Parathyroid adenoma (tissue), 2 donors: ENCODE results near the gene GRAMD1B.

Source experiments
- H2AFZ ChIP-seq: fragments of 300-600 bp; sonication (generic); one replicate; pipeline ENCODE4 v1.7.0; 2017; ENCODE audit warnings: antibody characterized with exemption, mild to moderate bottlenecking
- H3K27ac ChIP-seq: fragments of 300-600 bp; sonication (generic); one replicate; pipeline ENCODE4 v1.7.0; 2017
- H3K27me3 ChIP-seq: fragments of 300-600 bp; sonication (generic); one replicate; pipeline ENCODE4 v1.7.0; 2017; ENCODE audit warnings: low read length; ENCODE audit not compliant: control insufficient read depth, insufficient read depth
- H3K36me3 ChIP-seq: fragments of 300-600 bp; sonication (generic); one replicate; pipeline ENCODE4 v1.7.0; 2017; ENCODE audit warnings: low read length; ENCODE audit not compliant: control insufficient read depth, insufficient read depth
- H3K4me1 ChIP-seq: fragments of 300-600 bp; sonication (generic); one replicate; pipeline ENCODE4 v1.7.0; 2017; ENCODE audit warnings: control low read depth
- H3K4me2 ChIP-seq: fragments of 300-600 bp; sonication (generic); one replicate; pipeline ENCODE4 v1.7.0; 2017; ENCODE audit warnings: low read length
- H3K4me3 ChIP-seq: fragments of 300-600 bp; sonication (generic); one replicate; pipeline ENCODE4 v1.7.0; 2017; ENCODE audit warnings: low read depth, low read length
- H3K79me2 ChIP-seq: fragments of 300-600 bp; sonication (generic); one replicate; pipeline ENCODE4 v1.7.0; 2017; ENCODE audit warnings: control low read depth
- H3K9ac ChIP-seq: fragments of 300-600 bp; sonication (generic); one replicate; pipeline ENCODE4 v1.7.0; 2017; ENCODE audit warnings: mild to moderate bottlenecking
- H3K9me3 ChIP-seq: fragments of 300-600 bp; sonication (generic); one replicate; pipeline ENCODE4 v1.7.0; 2017; ENCODE audit warnings: low read length; ENCODE audit not compliant: control insufficient read depth
- CTCF ChIP-seq: fragments of 300-600 bp; sonication (generic); IDR thresholded peaks from one replicate; pipeline ENCODE4 v1.7.0; 2017; ENCODE audit warnings: antibody characterized with exemption, mild to moderate bottlenecking
- donor health status: primary hyperparathyroidism.

Gene GRAMD1B

DNA sequence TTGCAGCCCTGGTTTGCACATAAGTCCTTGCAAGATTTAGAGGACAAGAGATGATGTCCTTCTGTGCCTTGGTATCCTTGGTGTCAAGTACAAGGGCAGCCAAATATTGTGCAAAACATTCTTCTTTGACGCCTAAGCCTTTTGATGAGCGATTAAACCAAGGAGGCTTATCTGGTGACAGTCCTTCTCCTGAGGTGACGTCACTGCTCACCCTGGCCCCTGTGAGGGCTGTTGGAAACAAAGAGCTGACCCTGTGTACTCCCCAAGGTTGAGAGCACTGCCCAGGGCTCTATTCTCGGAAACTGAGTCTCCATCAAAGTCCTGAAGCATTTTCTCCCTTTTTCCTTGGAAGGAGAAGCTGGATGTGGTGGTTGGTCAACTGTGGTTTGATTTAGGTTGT is 4.7 kb upstream of the GRAMD1B start:
- Histone ChIP-seq H3K27ac (no peak overlapping the region), H3K4me2 (no peak overlapping the region), H3K36me3 (no peaks in the 10 kb centered on the region), H3K4me1 (no peaks in the 10 kb centered on the region), H3K9me3 (no peaks in the 10 kb centered on the region), H3K79me2 (no peaks in the 10 kb centered on the region), H2AFZ (no peak overlapping the region), H3K4me3 (no peak overlapping the region), H3K27me3 (no peaks in the 10 kb centered on the region), H3K9ac (no peak overlapping the region)
- no peak for TF ChIP-seq CTCF

- Histone ChIP-seq H3K36me3 (no peaks in the 10 kb centered on the region), H3K9ac (no peak overlapping the region), H3K4me1 (no peaks in the 10 kb centered on the region), H3K4me3 (no peak overlapping the region), H3K79me2 (no peaks in the 10 kb centered on the region), H2AFZ (no peak overlapping the region), H3K9me3 (no peaks in the 10 kb centered on the region), H3K27me3 (no peaks in the 10 kb centered on the region), H3K4me2 (no peak overlapping the region), H3K27ac (no peak overlapping the region)
- no peak for TF ChIP-seq CTCF
These were observed 3.3 kb upstream of the GRAMD1B start for GRCh38 chr11:123426789-123427188.

DNA sequence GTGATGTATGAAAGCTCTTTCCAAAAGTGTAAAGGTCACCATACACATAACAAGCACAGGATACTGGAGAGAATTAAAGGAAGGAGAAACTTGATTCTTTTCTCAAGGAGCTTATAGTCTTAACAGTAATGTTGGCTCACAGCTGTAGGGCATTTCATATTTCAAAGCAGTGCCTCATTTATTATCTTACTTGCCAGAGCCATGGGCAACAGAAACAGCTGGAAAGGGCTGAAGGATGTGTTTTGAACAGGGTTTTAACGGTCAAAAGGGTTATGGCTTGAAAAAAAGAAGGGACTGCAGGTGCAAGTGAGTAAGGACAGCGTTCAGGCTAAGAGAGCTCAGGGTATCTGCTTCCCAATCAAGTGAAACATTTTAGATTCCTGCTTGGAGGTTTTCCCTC is 2.7 kb upstream of the GRAMD1B start:
- Histone ChIP-seq H3K9me3 (no peaks in the 10 kb centered on the region), H2AFZ (no peak overlapping the region), H3K4me2 (no peak overlapping the region), H3K4me3 (no peak overlapping the region), H3K4me1 (no peaks in the 10 kb centered on the region), H3K27ac (no peak overlapping the region), H3K9ac (no peak overlapping the region), H3K79me2 (no peaks in the 10 kb centered on the region), H3K27me3 (no peaks in the 10 kb centered on the region), H3K36me3 (no peaks in the 10 kb centered on the region)
- TF ChIP-seq CTCF, result no peak

- H3K9ac ChIP-seq, result no peak overlapping the region
- no peaks in the 10 kb centered on the region for H3K4me1 ChIP-seq
- no peak overlapping the region for H3K4me2 ChIP-seq
- H3K9me3 ChIP-seq, result no peaks in the 10 kb centered on the region
- H3K27ac ChIP-seq, result no peak overlapping the region
- H3K27me3 ChIP-seq, result no peaks in the 10 kb centered on the region
- H3K79me2 ChIP-seq, result no peaks in the 10 kb centered on the region
- no peak for TF ChIP-seq CTCF
- no peak overlapping the region for H3K4me3 ChIP-seq
- no peak overlapping the region for H2AFZ ChIP-seq
- no peaks in the 10 kb centered on the region for H3K36me3 ChIP-seq
These were observed 1.9 kb upstream of the GRAMD1B start for GRCh38 chr11:123428116-123428715.

GRCh38 chr11:123429336-123429735 is 733 bp upstream of the GRAMD1B start:
- Histone ChIP-seq H3K4me3 (no peak overlapping the region), H3K27ac (no peak overlapping the region)

More at GRCh38 chr11:123429336-123429735, 733 bp upstream of the GRAMD1B start:
- H3K4me2 ChIP-seq, result no peak overlapping the region
- no peaks in the 10 kb centered on the region for H3K79me2 ChIP-seq
- H3K27me3 ChIP-seq, result no peaks in the 10 kb centered on the region
- no peak overlapping the region for H2AFZ ChIP-seq
- no peaks in the 10 kb centered on the region for H3K4me1 ChIP-seq
- H3K9ac ChIP-seq, result no peak overlapping the region
- no peaks in the 10 kb centered on the region for H3K9me3 ChIP-seq
- H3K36me3 ChIP-seq, result no peaks in the 10 kb centered on the region
- no peak for TF ChIP-seq CTCF
